Measurements from ENCODE around the gene XYLT1. TPM values are rescaled to one million over a fixed set of nuclear protein-coding genes. Genes with fewer than 3 reads are reported as not detected.

The XYLT1 gene
- total RNA-seq, 4 donors from 2014 or later, result 6.6 to 17.2 (median 10.0) TPM

GRCh38 chr16:17296431-17296830 is 174.3 kb downstream of the XYLT1 start:
- Histone ChIP-seq H3K4me3 (no peak overlapping the region), H3K27me3 (no peaks in the 10 kb centered on the region), H3K4me1 (peaks cover 0 to 27% (median 3%) of the 10 kb centered on the region in 3 donors), H3K36me3 (no peaks in the 10 kb centered on the region), H3K27ac (peak overlapping the region in 3 of 4 donors; percentile 14 to 53 (median 51)), H3K9me3 (no peaks in the 10 kb centered on the region)
- no peak for DNase-seq
- no peak for TF ChIP-seq CTCF (IDR thresholded peaks at IDR 0.05)
- no peak for TF ChIP-seq POLR2A (IDR thresholded peaks at IDR 0.05)
- WGBS, 2 donors, result 31 to 59% methylated on average over 4 to 5 of the region's 7 CpGs
- intact Hi-C loops (cut with DNase I), result no loop called here

GRCh38 chr16:17295948-17296347 is 174.8 kb downstream of the XYLT1 start:
- H3K9me3 ChIP-seq, result no peaks in the 10 kb centered on the region
- TF ChIP-seq CTCF (IDR thresholded peaks at IDR 0.05) (no peak), POLR2A (IDR thresholded peaks at IDR 0.05) (no peak)
- intact Hi-C loops (cut with DNase I), result no loop called here
- H3K4me1 ChIP-seq, result peaks cover 0 to 23% (median 3%) of the 10 kb centered on the region in 3 donors
- no peaks in the 10 kb centered on the region for H3K36me3 ChIP-seq
- H3K27me3 ChIP-seq, result no peaks in the 10 kb centered on the region
- no peak overlapping the region for H3K4me3 ChIP-seq
- no peak for DNase-seq
- 55 to 65% methylated on average over 4 to 5 of the region's 5 CpGs for WGBS, 2 donors
- peak overlapping the region in 3 of 4 donors; percentile 14 to 53 (median 51) for H3K27ac ChIP-seq

DNA sequence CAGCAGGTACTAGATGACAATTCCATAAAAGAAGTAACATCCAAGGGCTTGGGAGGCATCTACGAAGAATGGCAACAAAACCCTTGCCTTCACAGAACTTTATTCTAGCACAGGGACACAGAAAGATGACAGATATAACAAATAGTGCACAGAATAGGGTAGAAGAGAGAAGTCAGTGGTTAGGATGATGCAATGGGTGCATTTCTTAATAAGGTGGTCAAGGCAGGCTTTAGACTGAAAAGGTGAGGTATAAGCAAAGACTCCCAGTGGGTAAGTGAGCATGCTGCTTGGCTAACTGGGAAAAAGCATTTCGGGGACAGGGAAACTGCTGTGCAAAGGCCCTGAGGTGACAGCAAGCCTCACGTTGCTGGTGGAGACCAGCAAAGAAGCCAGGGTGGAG is 175.9 kb downstream of the XYLT1 start:
- H3K4me3 ChIP-seq, result no peak overlapping the region
- no peaks in the 10 kb centered on the region for H3K27me3 ChIP-seq
- H3K4me1 ChIP-seq, result peaks cover 0 to 20% (median 3%) of the 10 kb centered on the region in 3 donors
- peak overlapping the region in 1 of 4 donors; percentile 25 for H3K27ac ChIP-seq
- intact Hi-C loops (cut with DNase I), result no loop called here
- H3K9me3 ChIP-seq, result no peaks in the 10 kb centered on the region
- no peak for TF ChIP-seq POLR2A (IDR thresholded peaks at IDR 0.05)
- TF ChIP-seq CTCF (IDR thresholded peaks at IDR 0.05), result no peak
- H3K36me3 ChIP-seq, result no peaks in the 10 kb centered on the region
- WGBS, 2 donors, result 79 to 90% methylated on average over 3 of the region's 3 CpGs
- DNase-seq, result no peak

DNA sequence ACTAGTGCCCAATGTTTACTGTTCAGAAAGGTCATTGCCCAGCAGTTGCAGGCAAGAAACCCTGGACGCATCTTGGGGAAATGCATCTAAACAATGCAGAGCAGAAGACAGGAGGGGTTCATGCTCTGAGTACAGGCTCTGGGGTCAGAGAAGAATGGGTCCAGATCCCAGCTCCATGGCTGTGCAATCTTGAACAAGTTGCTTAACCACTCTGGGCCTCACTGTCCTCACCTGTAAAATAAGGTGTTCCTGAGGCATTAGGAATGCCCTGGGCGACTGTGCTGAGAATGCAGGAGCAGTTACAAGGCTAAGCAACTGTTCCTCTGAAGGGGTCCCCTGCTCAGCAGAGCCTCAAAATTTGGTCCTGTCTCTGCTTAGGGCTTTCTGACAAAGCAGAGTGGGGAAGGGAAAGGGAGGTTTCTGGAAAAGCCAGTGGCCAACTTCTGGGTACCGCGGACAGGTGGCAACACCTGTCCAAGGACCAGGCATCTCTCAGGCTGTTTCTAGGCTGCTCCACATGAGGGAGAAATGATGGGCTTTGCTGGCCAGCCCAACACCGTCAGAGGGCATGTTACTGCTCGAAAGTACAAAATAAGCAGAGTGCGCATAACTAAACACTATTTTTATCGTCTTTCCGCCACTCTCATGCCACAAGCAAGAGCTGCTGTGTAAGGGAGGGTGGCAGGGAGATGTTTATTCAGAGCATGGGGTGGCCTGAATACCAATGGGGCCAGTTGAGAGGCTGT is 176.8 kb downstream of the XYLT1 start:
- 91 to 95% methylated on average over 4 to 6 of the region's 9 CpGs for WGBS, 2 donors
- H3K4me1 ChIP-seq, result peaks cover 0 to 20% (median 3%) of the 10 kb centered on the region in 3 donors
- intact Hi-C loops (cut with DNase I), result no loop called here
- no peak overlapping the region for H3K4me3 ChIP-seq
- no peaks in the 10 kb centered on the region for H3K27me3 ChIP-seq
- H3K27ac ChIP-seq, result peak overlapping the region in 1 of 4 donors; percentile 25
- H3K36me3 ChIP-seq, result no peaks in the 10 kb centered on the region
- H3K9me3 ChIP-seq, result no peaks in the 10 kb centered on the region
- DNase-seq, result no peak
- TF ChIP-seq POLR2A (IDR thresholded peaks at IDR 0.05) (no peak), CTCF (IDR thresholded peaks at IDR 0.05) (no peak)

DNA sequence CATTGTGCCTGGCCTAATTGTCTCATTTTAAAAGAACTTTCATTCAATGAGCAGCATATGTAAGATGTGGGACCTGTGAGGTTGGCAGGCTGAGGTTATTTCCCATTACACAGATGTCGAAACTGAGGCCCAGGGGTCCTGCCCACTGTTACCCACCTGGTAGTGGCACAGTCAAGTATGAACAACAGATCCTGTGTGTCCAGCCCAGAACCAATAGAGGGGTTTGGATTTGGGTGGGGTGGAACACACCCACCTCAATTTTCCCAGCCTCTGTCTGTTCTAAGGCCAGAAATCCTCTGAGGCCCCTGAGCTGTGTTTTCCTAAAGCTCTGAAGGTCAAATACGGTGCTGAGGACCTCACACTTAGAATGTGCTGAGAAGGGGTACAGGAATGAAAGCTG is 179.5 kb downstream of the XYLT1 start:
- intact Hi-C loops (cut with DNase I), result no loop called here
- Histone ChIP-seq H3K27ac (no peak overlapping the region), H3K27me3 (no peaks in the 10 kb centered on the region), H3K9me3 (no peaks in the 10 kb centered on the region), H3K4me3 (no peak overlapping the region), H3K4me1 (peaks cover 0 to 10% (median 3%) of the 10 kb centered on the region in 3 donors), H3K36me3 (no peaks in the 10 kb centered on the region)
- no peak for DNase-seq
- no peak for TF ChIP-seq CTCF (IDR thresholded peaks at IDR 0.05)
- no peak for TF ChIP-seq POLR2A (IDR thresholded peaks at IDR 0.05)
- WGBS, 2 donors, result 82 to 83% methylated on average over 1 to 2 of the region's 2 CpGs

Measured in esophagus squamous epithelium (tissue), 5 donors.